ENCODE data around the gene ACER3.
"Not testable (repeated sequence)": the region's sequence is repeated elsewhere in the genome, so short reads cannot be mapped to it uniquely, and the experiment has no call there.

The ACER3 gene

GRCh38 chr11:76901622-76902021 lies 40.9 kb downstream of the ACER3 start:
- H3K4me3 Mint-ChIP-seq; intact Hi-C loops (cut with micrococcal nuclease): not testable (repeated sequence)
- peak overlapping the region; percentile 27 for H3K27ac Mint-ChIP-seq

GRCh38 chr11:76902121-76903014 lies 41.6 kb downstream of the ACER3 start:
- Mint-ChIP-seq H3K36me3 (ENCODE audit: low read depth) (peaks cover 38% of the 10 kb centered on the region), H3K9me3 (no peaks in the 10 kb centered on the region), H3K4me3 (no peak overlapping the region), H3K4me1 (ENCODE audit: low read depth) (peaks cover 36% of the 10 kb centered on the region), H3K27me3 (no peaks in the 10 kb centered on the region), H3K27ac (no peak overlapping the region)
- intact Hi-C loops (cut with micrococcal nuclease), result no loop called here

More at GRCh38 chr11:76901622-76902021, 40.9 kb downstream of the ACER3 start:
- not testable (repeated sequence) for H3K9me3 Mint-ChIP-seq, H3K27me3 Mint-ChIP-seq
- Mint-ChIP-seq H3K4me1 (ENCODE audit: low read depth) (peaks cover 36% of the 10 kb centered on the region), H3K36me3 (ENCODE audit: low read depth) (peaks cover 38% of the 10 kb centered on the region)

- intact Hi-C loops (cut with micrococcal nuclease), result no loop called here
- Mint-ChIP-seq H3K4me3 (no peak overlapping the region), H3K9me3 (no peaks in the 10 kb centered on the region), H3K27ac (no peak overlapping the region), H3K4me1 (ENCODE audit: low read depth) (peaks cover 36% of the 10 kb centered on the region), H3K27me3 (no peaks in the 10 kb centered on the region), H3K36me3 (ENCODE audit: low read depth) (peaks cover 39% of the 10 kb centered on the region)
These were observed 42.6 kb downstream of the ACER3 start for GRCh38 chr11:76903325-76903724.

GRCh38 chr11:76910620-76911414 lies 50.1 kb downstream of the ACER3 start:
- H3K27me3 Mint-ChIP-seq, result no peaks in the 10 kb centered on the region
- H3K4me3 Mint-ChIP-seq, result no peak overlapping the region
- no peaks in the 10 kb centered on the region for H3K4me1 Mint-ChIP-seq (ENCODE audit: low read depth)
- peaks cover 24% of the 10 kb centered on the region for H3K36me3 Mint-ChIP-seq (ENCODE audit: low read depth)
- H3K9me3 Mint-ChIP-seq, result no peaks in the 10 kb centered on the region
- intact Hi-C loops (cut with micrococcal nuclease), result loop anchor here (10.0 kb wide), 1 partner anchor 46 kb away; the partner anchor contains the start of gene ACER3
- H3K27ac Mint-ChIP-seq, result no peak overlapping the region

GRCh38 chr11:76911415-76911808 lies 50.7 kb downstream of the ACER3 start:
- intact Hi-C loops (cut with micrococcal nuclease), result loop anchor here (10.0 kb wide), 1 partner anchor 47 kb away; the partner anchor contains the start of gene ACER3
- H3K27me3 Mint-ChIP-seq, result no peaks in the 10 kb centered on the region

GRCh38 chr11:76916712-76917111 lies 56.0 kb downstream of the ACER3 start:
- Mint-ChIP-seq H3K4me1 (ENCODE audit: low read depth) (peaks cover 11% of the 10 kb centered on the region), H3K4me3 (no peak overlapping the region), H3K36me3 (ENCODE audit: low read depth) (peaks cover 6% of the 10 kb centered on the region), H3K27me3 (no peaks in the 10 kb centered on the region), H3K9me3 (no peaks in the 10 kb centered on the region), H3K27ac (no peak overlapping the region)
- intact Hi-C loops (cut with micrococcal nuclease), result loop anchor here (10.0 kb wide), 1 partner anchor 52 kb away; the partner anchor contains the start of gene ACER3

More at GRCh38 chr11:76911415-76911808, 50.7 kb downstream of the ACER3 start:
- no peak overlapping the region for H3K27ac Mint-ChIP-seq
- H3K9me3 Mint-ChIP-seq, result no peaks in the 10 kb centered on the region
- H3K36me3 Mint-ChIP-seq (ENCODE audit: low read depth), result peaks cover 21% of the 10 kb centered on the region
- peaks cover under 1% of the 10 kb centered on the region for H3K4me1 Mint-ChIP-seq (ENCODE audit: low read depth)
- H3K4me3 Mint-ChIP-seq, result no peak overlapping the region

- H3K27ac Mint-ChIP-seq, result no peak overlapping the region
- peaks cover 11% of the 10 kb centered on the region for H3K4me1 Mint-ChIP-seq (ENCODE audit: low read depth)
- peaks cover 6% of the 10 kb centered on the region for H3K36me3 Mint-ChIP-seq (ENCODE audit: low read depth)
- no peaks in the 10 kb centered on the region for H3K27me3 Mint-ChIP-seq
- H3K9me3 Mint-ChIP-seq, result no peaks in the 10 kb centered on the region
- no peak overlapping the region for H3K4me3 Mint-ChIP-seq
- intact Hi-C loops (cut with micrococcal nuclease), result loop anchor here (1.0 to 10.0 kb wide), 2 partner anchors 54 to 112 kb away; partner anchors contain the start of gene ACER3
These were observed 58.2 kb downstream of the ACER3 start for GRCh38 chr11:76918941-76919386.

- Mint-ChIP-seq H3K4me1 (ENCODE audit: low read depth) (peaks cover 11% of the 10 kb centered on the region), H3K27ac (no peak overlapping the region), H3K4me3 (no peak overlapping the region), H3K27me3 (no peaks in the 10 kb centered on the region), H3K36me3 (ENCODE audit: low read depth) (peaks cover 6% of the 10 kb centered on the region), H3K9me3 (no peaks in the 10 kb centered on the region)
- intact Hi-C loops (cut with micrococcal nuclease), result loop anchor here (1.0 to 10.0 kb wide), 2 partner anchors 55 to 112 kb away; partner anchors contain the start of gene ACER3
These were observed 58.7 kb downstream of the ACER3 start for GRCh38 chr11:76919467-76919866.

GRCh38 chr11:76919887-76920746 lies 59.4 kb downstream of the ACER3 start:
- Mint-ChIP-seq H3K4me1 (ENCODE audit: low read depth) (peaks cover 11% of the 10 kb centered on the region), H3K36me3 (ENCODE audit: low read depth) (peaks cover 5% of the 10 kb centered on the region), H3K27me3 (no peaks in the 10 kb centered on the region), H3K27ac (no peak overlapping the region), H3K4me3 (no peak overlapping the region), H3K9me3 (no peaks in the 10 kb centered on the region)
- intact Hi-C loops (cut with micrococcal nuclease), result loop anchor here (1.0 to 10.0 kb wide), 3 partner anchors 55 to 185 kb away; partner anchors contain the start of gene ACER3

GRCh38 chr11:76927160-76927559 lies 66.4 kb downstream of the ACER3 start:
- intact Hi-C loops (cut with micrococcal nuclease), result loop anchor here (10.0 kb wide), 1 partner anchor 192 kb away; no protein-coding TSS in a partner anchor
- no peaks in the 10 kb centered on the region for H3K27me3 Mint-ChIP-seq

GRCh38 chr11:76935042-76935441 lies 74.3 kb downstream of the ACER3 start:
- intact Hi-C loops (cut with micrococcal nuclease), result no loop called here
- Mint-ChIP-seq H3K27me3 (no peaks in the 10 kb centered on the region), H3K4me1 (ENCODE audit: low read depth) (no peaks in the 10 kb centered on the region), H3K27ac (no peak overlapping the region), H3K9me3 (peaks cover 27% of the 10 kb centered on the region), H3K4me3 (no peak overlapping the region), H3K36me3 (ENCODE audit: low read depth) (peaks cover 81% of the 10 kb centered on the region)

More at GRCh38 chr11:76927160-76927559, 66.4 kb downstream of the ACER3 start:
- Mint-ChIP-seq H3K4me1 (ENCODE audit: low read depth) (peaks cover 5% of the 10 kb centered on the region), H3K4me3 (no peak overlapping the region), H3K36me3 (ENCODE audit: low read depth) (peaks cover 64% of the 10 kb centered on the region), H3K27ac (no peak overlapping the region), H3K9me3 (no peaks in the 10 kb centered on the region)

- Mint-ChIP-seq H3K9me3 (peaks cover 18% of the 10 kb centered on the region), H3K4me3 (no peak overlapping the region), H3K4me1 (ENCODE audit: low read depth) (peaks cover 12% of the 10 kb centered on the region), H3K36me3 (ENCODE audit: low read depth) (peaks cover 65% of the 10 kb centered on the region), H3K27ac (no peak overlapping the region), H3K27me3 (no peaks in the 10 kb centered on the region)
- intact Hi-C loops (cut with micrococcal nuclease), result no loop called here
These were observed 78.5 kb downstream of the ACER3 start for GRCh38 chr11:76939219-76939631.

GRCh38 chr11:76944225-76944624 lies 83.5 kb downstream of the ACER3 start:
- Mint-ChIP-seq H3K27me3 (no peaks in the 10 kb centered on the region), H3K27ac (no peak overlapping the region), H3K36me3 (ENCODE audit: low read depth) (peaks cover 40% of the 10 kb centered on the region), H3K4me1 (ENCODE audit: low read depth) (peaks cover 12% of the 10 kb centered on the region), H3K9me3 (peaks cover 12% of the 10 kb centered on the region), H3K4me3 (no peak overlapping the region)
- intact Hi-C loops (cut with micrococcal nuclease), result no loop called here

All from dendritic cell treated with granulocyte-macrophage colony-stimulating factor and Interleukin-4, amounts not matched to agents 40 ng/mL and 50 ng/mL, for 4 days (primary cell).